Dermis microvascular lymphatic vessel endothelial cell (primary cell): ENCODE measurements around the gene GRPEL2. TPM values are rescaled to one million over a fixed set of nuclear protein-coding genes. Genes with fewer than 3 reads are reported as not detected.
"Not testable (repeated sequence)": the region's sequence is repeated elsewhere in the genome, so short reads cannot be mapped to it uniquely, and the experiment has no call there.

ENCODE experiments used
- DNase-seq, 2 donors: peaks; one replicate each; pipeline versions ENCODE4 v3.0.0 to v3.0.0-alpha.2; 2010; ENCODE audit warnings: low read depth in 2 of 2
- total RNA-seq: library from RNA; depleted of rRNA; stranded (reverse); fragments of >200 nt; gene quantifications from 2 replicates; pipeline ENCODE4 v1.2.1, GENCODE V29; 2014

The GRPEL2 gene
- total RNA-seq, 1 donor from 2014 or later: 44.0 TPM

- DNase-seq: no peak
Measured at GRCh38 chr5:149375434-149375833, 30.1 kb downstream of the GRPEL2 start.

GRCh38 chr5:149376104-149376503, 30.8 kb downstream of the GRPEL2 start:
- DNase-seq: no peak

DNA sequence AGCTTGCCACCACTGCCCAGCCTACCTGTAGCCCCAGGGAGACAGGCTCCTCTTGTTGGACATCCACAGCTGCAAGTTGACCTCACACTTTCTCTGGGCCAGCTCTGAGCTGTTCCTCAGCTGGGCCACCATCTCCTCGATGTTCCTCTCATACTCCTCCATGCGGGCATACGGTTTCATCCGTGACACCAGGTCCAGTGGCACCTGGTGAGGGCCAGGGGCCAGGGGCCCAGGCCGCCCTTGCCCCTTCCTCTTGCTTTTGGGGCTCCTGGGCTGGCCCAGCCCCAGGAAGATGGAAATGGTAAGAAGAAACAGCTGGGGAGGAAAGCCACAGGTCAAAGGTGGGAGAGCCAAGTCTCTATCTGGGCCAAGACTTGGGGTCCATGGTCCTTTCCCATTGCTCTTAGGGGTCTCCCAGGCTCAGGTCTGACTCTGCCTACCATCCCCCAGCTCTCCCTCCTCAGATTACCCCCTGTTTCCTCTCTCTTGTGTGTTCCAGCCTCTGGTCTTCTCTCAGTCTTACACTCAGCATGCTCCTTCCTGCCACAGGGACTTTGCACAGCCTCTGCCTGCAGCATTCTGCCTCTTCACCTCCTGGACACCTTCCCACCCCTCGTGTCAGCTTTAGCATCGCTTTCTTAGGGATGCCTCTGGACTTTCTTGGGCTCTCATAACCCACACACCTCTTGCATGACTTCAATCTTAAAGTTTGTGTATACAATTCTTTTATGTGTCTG, 31.6 kb downstream of the GRPEL2 start:
- no peak for DNase-seq

DNA sequence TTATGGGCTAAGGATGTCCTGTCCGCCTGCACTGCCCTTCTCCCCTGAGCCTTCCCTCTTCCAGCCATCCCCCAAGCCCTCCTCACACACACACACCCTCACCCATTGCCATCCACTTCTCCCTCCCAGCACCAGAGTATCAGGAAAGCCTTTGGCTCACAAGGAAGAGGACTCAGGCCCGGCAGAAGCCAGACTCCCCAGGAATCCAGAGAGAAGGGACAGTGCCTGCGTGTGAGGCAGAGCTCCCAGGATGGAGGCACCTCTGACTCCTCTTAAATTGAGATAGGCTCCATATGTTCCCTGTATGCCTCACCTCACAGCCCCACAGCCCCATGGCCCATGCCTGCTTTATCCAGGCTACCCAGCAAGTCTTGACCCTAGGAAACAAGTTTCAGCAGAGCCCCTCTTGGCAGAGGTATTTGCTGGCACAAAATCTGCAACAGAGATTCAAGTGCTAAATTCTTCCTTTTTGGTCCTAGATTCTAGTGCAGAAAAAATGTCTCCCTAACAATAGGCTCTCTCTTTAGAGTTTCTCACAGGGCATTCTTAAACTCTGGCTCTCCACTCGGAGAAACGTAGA, 33.0 kb downstream of the GRPEL2 start:
- DNase-seq: no peak

GRCh38 chr5:149379177-149379761, 34.0 kb downstream of the GRPEL2 start, which contains the start of gene IL17B:
IL17B (minus strand) TSS chr5:149379292; CDS start chr5:149379225, 67 bp downstream.
- no peak for DNase-seq

GRCh38 chr5:149379818-149380374, 34.6 kb downstream of the GRPEL2 start:
- DNase-seq: no peak

- no peak for DNase-seq
Measured at GRCh38 chr5:149380466-149381121, 35.3 kb downstream of the GRPEL2 start.

DNA sequence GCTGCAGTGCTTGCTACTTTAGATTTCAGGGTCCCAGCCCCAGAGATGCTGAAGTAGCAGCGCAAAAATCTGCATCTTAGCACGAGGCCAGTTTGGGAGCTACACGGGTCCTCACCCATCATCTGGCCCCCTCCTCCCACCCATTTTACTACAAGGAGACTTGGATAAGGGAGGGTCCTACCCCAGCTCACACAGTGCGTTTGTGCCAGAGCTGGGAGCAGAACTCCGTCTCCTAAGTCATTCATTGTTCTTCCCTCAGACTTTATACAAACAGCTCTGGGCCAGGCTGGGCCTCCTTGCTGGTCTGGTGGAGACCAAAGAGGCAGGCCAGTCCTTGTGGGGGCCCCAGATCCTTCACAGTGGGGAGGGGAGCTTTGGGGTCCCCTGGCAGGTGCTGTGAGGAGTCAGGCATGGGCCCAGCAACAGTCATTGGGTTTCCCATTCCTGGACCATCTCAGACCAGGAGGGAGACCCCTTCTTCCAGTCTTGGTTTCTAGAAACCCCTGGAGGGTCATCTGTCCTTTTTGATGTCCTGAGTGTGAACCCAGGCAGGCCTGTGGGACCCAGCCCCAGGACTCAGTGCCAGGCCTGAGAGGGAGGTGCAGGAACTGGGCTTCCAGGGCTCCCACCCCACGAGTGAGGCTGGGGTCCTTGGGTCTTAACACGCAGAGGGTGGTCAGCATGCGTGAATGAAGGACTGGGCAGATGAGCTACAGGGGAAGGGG, 36.1 kb downstream of the GRPEL2 start:
- no peak for DNase-seq

GRCh38 chr5:149381986-149382338, 36.7 kb downstream of the GRPEL2 start:
- peak; percentile 36 to 67 for DNase-seq

DNA sequence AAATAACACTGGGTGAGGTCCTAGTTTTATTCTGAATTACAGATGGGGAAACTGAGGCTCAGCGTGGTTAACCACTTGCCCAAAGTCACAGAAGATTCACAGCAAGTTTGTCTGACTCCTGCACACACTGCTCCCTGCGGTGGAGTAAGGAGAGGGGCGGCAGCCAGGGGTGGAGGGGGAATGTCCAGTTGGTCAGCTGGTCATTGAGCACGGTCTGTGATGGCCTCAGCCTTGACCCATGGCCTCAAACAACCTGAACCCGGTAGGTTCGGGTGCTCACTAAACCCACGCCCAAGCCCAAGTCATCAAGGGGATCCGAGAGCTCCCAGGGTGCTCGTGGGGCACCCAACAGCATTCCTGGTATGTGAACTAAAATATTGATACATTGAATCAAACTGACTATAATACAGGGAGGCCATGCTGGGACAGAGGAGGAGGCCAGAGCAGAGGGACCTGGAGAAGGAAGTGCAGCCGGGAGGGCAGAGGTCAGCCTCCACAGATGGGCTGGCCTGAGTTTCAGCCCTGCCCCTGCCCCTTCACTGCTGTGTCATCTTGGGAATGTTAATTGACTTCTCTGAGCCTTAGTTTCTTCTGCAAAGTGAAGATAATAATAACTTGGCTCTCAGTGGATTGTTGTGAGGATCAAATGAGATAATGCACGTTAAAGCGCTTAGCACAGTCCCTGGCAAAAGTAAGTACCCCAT, 37.4 kb downstream of the GRPEL2 start:
- DNase-seq: no peak

- DNase-seq: no peak
Measured at GRCh38 chr5:149383399-149383798, 38.1 kb downstream of the GRPEL2 start.

DNA sequence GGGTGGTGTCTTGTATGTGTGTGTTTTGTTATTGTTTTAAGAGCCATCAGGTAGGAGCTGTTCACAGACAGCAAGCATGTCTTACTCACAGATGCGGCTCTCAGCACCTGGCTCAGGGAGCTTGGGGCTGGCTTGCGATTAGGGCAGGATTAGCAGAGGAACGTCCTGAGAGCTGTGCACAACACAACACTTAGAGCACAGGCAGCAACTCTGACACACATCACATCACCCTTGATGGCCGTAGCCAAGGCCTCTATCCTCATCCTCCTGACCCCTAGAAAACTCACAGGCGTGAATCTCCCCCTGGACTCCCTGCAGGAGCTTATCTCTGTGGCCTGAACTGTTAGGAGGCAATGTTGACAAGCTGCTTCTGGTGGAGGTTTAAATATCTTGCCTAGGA, 40.9 kb downstream of the GRPEL2 start:
- no peak for DNase-seq

- no peak for DNase-seq
Measured at GRCh38 chr5:149387081-149387631, 41.9 kb downstream of the GRPEL2 start.

- DNase-seq: no peak
Measured at GRCh38 chr5:149387982-149388381, 42.7 kb downstream of the GRPEL2 start.

- no peak for DNase-seq
Measured at GRCh38 chr5:149388498-149389190, 43.3 kb downstream of the GRPEL2 start.

DNA sequence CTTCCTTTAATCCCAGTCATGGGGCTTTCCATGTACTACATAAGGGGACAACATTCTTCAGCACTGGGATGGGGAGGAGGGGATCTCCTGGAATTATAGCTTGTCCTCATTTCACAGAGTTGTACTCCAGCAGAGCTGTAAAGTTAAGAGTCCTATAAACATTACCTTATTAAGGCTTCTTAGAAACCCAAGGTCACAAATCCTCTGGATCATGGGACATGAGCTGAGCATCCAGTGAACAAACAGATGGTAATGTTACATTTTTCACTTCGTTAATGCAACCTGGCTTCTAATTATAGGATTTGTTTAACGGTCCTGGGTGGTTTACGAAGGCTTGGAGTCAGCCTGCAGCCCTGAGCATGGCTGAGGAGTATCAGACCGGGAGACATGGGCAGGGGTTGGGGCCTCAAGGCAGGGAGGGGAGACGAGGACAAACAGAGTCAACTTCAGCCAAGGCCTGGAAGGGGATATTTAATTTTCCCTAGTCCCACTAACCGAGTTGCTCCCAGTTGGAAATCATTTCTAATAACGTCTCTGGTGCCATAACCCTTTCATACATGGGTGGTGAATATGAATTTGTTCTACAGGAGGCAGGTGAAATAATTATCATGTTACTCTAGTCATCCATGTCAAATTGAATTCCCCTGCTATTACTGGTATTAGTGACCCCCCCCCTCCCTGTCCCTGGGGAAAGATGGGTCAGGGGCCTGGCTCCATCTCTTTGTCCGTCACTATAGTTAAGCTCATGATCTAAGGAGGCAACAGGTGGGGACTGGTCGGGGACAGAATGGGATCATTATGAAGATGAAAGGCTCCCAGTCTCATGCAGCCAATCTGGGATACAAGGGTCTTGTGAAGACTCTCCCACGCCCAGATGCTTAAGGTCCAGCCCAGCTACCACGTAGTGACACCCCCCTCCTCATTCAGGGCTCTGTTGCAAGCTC, 44.5 kb downstream of the GRPEL2 start:
- no peak for DNase-seq

GRCh38 chr5:149391076-149391475, 45.8 kb downstream of the GRPEL2 start:
- not testable (repeated sequence) for DNase-seq

- DNase-seq: no peak
Measured at GRCh38 chr5:149391524-149391923, 46.2 kb downstream of the GRPEL2 start.

GRCh38 chr5:149392718-149393117, 47.4 kb downstream of the GRPEL2 start:
- DNase-seq: no peak
